ENCODE results near the gene NCS1.
A peak's percentile ranks its signal among the peaks of the same experiment; 100 is the strongest.

DNA sequence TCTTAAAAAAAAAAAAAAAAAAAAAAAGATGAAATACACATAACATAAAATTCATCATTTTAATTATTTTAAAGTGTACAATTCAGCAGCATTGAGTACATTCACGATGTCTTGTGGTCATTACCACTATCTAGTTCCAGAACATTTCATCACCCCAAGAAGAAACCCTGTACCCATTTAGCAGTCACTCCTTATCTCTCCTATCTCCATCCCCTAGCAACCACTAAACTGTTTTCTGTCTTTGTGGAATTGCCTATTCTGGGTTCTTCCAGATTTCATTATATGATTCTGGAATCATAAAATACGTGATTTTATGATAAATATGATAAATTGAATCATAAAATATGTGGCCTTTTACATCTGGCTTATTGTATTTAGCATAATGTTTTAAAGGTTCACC is 84.4 kb downstream of the NCS1 start:
- TF ChIP-seq GATA2 (IDR thresholded peaks at IDR 0.05; ENCODE audit: low read depth, low read length) = peak; percentile 79; the same call in 1 of the 2 replicates
- peak; percentile 93 for TF ChIP-seq GATA3 (IDR thresholded peaks at IDR 0.05; ENCODE audit: low read depth, low read length)

All from SH-SY5Y (cell line).